Gastroesophageal sphincter (tissue), 3 donors: ENCODE measurements around the gene BDH2.

Experiments used
- CTCF ChIP-seq, 4 experiments: fragments of 200-600 bp in 2 of 4; fragments of 450-650 bp in 2 of 4; sonication (generic) in 1 of 4; IDR thresholded peaks; one replicate each; pipeline ENCODE4 v1.5.1; 2017 to 2019; ENCODE audit warnings: antibody characterized with exemption in 4 of 4, mild to moderate bottlenecking in 2 of 4, moderate library complexity in 2 of 4
- EP300 ChIP-seq: sonication (generic); formaldehyde crosslinking; IDR thresholded peaks from one replicate; pipeline ENCODE4 v1.6.1; 2017; ENCODE audit warnings: antibody characterized with exemption, mild to moderate bottlenecking
- POLR2A ChIP-seq, 2 donors: fragments of 450-650 bp; IDR thresholded peaks; one replicate each; pipeline ENCODE4 v1.6.1; 2017; ENCODE audit warnings: antibody characterized with exemption in 2 of 2, mild to moderate bottlenecking in 2 of 2, moderate library complexity in 1 of 2

DNA sequence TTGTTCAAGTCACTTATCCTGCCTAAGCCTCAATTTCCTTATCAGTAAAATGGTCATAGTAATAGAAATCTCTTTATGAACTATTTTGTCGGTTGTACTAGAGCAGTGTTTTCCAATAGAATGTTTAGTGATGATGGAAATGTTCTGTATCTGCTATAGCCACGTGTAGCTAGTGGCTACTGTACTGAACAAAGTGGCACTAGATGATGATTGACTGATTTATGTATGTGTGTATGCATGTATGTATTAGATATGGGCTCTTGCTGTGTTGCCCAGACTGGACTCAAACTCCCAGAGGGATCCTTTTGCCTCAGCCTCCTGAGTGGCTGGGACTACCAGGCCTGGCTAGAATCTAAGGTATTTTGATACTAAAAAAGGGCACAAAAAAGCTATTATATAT, 55.5 kb downstream of the BDH2 start:
- no peak for TF ChIP-seq EP300
- TF ChIP-seq POLR2A (IDR thresholded peaks at IDR 0.05) = no peak
- no peak for TF ChIP-seq CTCF (IDR thresholded peaks at IDR 0.05)
